Heart left ventricle (tissue), 13 donors: Measurements from ENCODE around the gene SEPTIN5.

Experiments used
- POLR2A ChIP-seq, 2 donors: fragments of 450-650 bp; IDR thresholded peaks; one replicate each; pipeline ENCODE4 v1.6.1; 2017; ENCODE audit warnings: antibody characterized with exemption in 2 of 2, mild to moderate bottlenecking in 2 of 2, moderate library complexity in 2 of 2
- TF ChIP-seq, protein P1 (sequence below), 12 donors: fragments of 200-600 bp; sonication (generic) in 4 of 12; IDR thresholded peaks; one replicate each; pipeline versions ENCODE4 v1.5.0 to v1.8.0; 2018 to 2022; ENCODE audit warnings: antibody characterized with exemption in 12 of 12, mild to moderate bottlenecking in 5 of 12
- donor health status: ischemic (EF 13 %, LVEDD 7.1; RV severe dilation, severe dysfunction).
- donor health status: DM: no; HTN: yes; CAD: no.
- donor health status: DM: no; HTN: no; CAD: no.
- donor health status: ischemic (EF 25% LVEDD 6.9; RV normal size, moderate dysfunction).
- donor health status: ischemic (EF 25% LVEDD 5.7; RV mildly dilated, moderate dysfunction).
- donor health status: ischemic (EF 35%, LVEDD 5.7; RV mildly dilated, moderate dysfunction).
- donor health status: nonischemic (EF 11% LVEDD 7.7; RV severe dilation, severe dysfunction).
- donor health status: DM: yes; HTN: yes; CAD: no.
- donor health status: PGD.
- donor health status: ischemic (EF 29% LVEDD 5.4; RV normal size, mild dysfunction).
- donor health status: nonischemic (EF 23%, LVEDD 6.1; RV moderate dilation, normal function).

DNA sequence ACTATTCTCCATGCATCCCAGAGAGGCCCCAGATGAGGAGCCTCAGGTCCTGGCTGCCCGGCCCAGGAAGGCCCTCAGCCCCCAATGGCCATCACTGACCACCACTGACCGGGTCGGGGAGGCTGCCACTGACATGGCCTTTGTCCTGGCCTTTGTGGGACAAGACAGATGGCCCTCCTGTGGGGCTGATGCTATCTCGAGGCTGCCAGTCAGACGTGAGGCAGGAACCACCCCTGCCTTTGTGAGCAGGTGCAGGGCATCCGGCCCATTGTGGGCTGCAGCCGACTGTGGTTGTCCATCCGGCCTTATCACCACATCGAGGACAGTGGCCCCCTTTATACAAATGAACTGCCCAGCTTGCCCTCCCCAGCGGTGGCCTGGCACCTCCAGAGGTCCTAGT lies 14.5 kb downstream of the SEPTIN5 start:
- TF ChIP-seq, protein P1, sequence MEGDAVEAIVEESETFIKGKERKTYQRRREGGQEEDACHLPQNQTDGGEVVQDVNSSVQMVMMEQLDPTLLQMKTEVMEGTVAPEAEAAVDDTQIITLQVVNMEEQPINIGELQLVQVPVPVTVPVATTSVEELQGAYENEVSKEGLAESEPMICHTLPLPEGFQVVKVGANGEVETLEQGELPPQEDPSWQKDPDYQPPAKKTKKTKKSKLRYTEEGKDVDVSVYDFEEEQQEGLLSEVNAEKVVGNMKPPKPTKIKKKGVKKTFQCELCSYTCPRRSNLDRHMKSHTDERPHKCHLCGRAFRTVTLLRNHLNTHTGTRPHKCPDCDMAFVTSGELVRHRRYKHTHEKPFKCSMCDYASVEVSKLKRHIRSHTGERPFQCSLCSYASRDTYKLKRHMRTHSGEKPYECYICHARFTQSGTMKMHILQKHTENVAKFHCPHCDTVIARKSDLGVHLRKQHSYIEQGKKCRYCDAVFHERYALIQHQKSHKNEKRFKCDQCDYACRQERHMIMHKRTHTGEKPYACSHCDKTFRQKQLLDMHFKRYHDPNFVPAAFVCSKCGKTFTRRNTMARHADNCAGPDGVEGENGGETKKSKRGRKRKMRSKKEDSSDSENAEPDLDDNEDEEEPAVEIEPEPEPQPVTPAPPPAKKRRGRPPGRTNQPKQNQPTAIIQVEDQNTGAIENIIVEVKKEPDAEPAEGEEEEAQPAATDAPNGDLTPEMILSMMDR (IDR thresholded peaks at IDR 0.05) = no peak
- TF ChIP-seq POLR2A (IDR thresholded peaks at IDR 0.05) = no peak
